Osteoblast (primary cell): ENCODE results near the gene C20orf144. TPM values are rescaled to one million over a fixed set of nuclear protein-coding genes. Genes with fewer than 3 reads are reported as not detected.

ENCODE experiments used
- DNase-seq: peaks from one replicate; pipeline ENCODE4 v3.0.0; 2011; ENCODE audit warnings: low spot score, mixed read lengths; ENCODE audit not compliant: insufficient read length; ENCODE audit errors: missing footprints
- H2AFZ ChIP-seq: 2 replicates; pipeline ENCODE4 v1.6.0; 2011; ENCODE audit warnings: mild to moderate bottlenecking, low read length
- H3K27ac ChIP-seq: 2 replicates; pipeline ENCODE4 v1.5.1; 2011; ENCODE audit warnings: mild to moderate bottlenecking, low read depth, low read length, moderate library complexity
- H3K27me3 ChIP-seq: 2 replicates; pipeline ENCODE4 v1.6.0; 2012; ENCODE audit warnings: mild to moderate bottlenecking, control low read depth, inconsistent platforms, low read length, moderate library complexity; ENCODE audit not compliant: insufficient read depth
- H3K36me3 ChIP-seq: 2 replicates; pipeline ENCODE4 v1.5.1; 2011; ENCODE audit warnings: mild to moderate bottlenecking, low read length, control low read depth, moderate library complexity; ENCODE audit not compliant: insufficient read depth
- H3K4me1 ChIP-seq: 2 replicates; pipeline ENCODE4 v1.5.1; 2011; ENCODE audit warnings: mild to moderate bottlenecking, low read length, control low read depth, moderate library complexity; ENCODE audit not compliant: insufficient read depth
- H3K4me2 ChIP-seq: 2 replicates; pipeline ENCODE4 v1.6.0; 2011; ENCODE audit warnings: mild to moderate bottlenecking, low read length; ENCODE audit not compliant: insufficient read depth
- H3K4me3 ChIP-seq: fragments of 200-600 bp; sonication (generic); 3 replicates; pipeline ENCODE4 v1.5.1; 2012; ENCODE audit warnings: mild to moderate bottlenecking, low read length, inconsistent platforms; ENCODE audit not compliant: insufficient read depth
- H3K79me2 ChIP-seq: 2 replicates; pipeline ENCODE4 v1.6.0; 2012; ENCODE audit warnings: mild to moderate bottlenecking, low read length, control low read depth, inconsistent platforms; ENCODE audit not compliant: insufficient read depth
- H3K9me3 ChIP-seq: 2 replicates; pipeline ENCODE4 v1.5.1; 2011; ENCODE audit warnings: low read depth, low read length, control low read depth
- H4K20me1 ChIP-seq: 2 replicates; pipeline ENCODE4 v1.6.0; 2012; ENCODE audit warnings: mild to moderate bottlenecking, low read length, control low read depth; ENCODE audit not compliant: insufficient read depth
- total RNA-seq: library from RNA; depleted of rRNA; stranded (reverse); fragments of >200 nt; gene quantifications from 2 replicates; pipeline ENCODE4 v1.2.3, GENCODE V29; 2012
- TF ChIP-seq, protein P1 (sequence below): IDR thresholded peaks from 2 replicates; pipeline ENCODE4 v1.5.1; 2011; ENCODE audit warnings: mild to moderate bottlenecking, low read depth, low read length, moderate library complexity; ENCODE audit errors: extremely low read depth

Gene C20orf144
- total RNA-seq, 1 donor: under 0.01 TPM

- TF ChIP-seq, protein P1, sequence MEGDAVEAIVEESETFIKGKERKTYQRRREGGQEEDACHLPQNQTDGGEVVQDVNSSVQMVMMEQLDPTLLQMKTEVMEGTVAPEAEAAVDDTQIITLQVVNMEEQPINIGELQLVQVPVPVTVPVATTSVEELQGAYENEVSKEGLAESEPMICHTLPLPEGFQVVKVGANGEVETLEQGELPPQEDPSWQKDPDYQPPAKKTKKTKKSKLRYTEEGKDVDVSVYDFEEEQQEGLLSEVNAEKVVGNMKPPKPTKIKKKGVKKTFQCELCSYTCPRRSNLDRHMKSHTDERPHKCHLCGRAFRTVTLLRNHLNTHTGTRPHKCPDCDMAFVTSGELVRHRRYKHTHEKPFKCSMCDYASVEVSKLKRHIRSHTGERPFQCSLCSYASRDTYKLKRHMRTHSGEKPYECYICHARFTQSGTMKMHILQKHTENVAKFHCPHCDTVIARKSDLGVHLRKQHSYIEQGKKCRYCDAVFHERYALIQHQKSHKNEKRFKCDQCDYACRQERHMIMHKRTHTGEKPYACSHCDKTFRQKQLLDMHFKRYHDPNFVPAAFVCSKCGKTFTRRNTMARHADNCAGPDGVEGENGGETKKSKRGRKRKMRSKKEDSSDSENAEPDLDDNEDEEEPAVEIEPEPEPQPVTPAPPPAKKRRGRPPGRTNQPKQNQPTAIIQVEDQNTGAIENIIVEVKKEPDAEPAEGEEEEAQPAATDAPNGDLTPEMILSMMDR: no peak
- H3K4me2 ChIP-seq: peak overlapping the region; percentile 53
- no peaks in the 10 kb centered on the region for H4K20me1 ChIP-seq
- H3K4me3 ChIP-seq: no peak overlapping the region
- no peaks in the 10 kb centered on the region for H3K36me3 ChIP-seq
- H3K9me3 ChIP-seq: no peaks in the 10 kb centered on the region
- H3K79me2 ChIP-seq: peaks cover 10% of the 10 kb centered on the region
- no peak for DNase-seq
- H3K27ac ChIP-seq: no peak overlapping the region
- H2AFZ ChIP-seq: no peak overlapping the region
- H3K27me3 ChIP-seq: no peaks in the 10 kb centered on the region
- peaks cover 33% of the 10 kb centered on the region for H3K4me1 ChIP-seq
Measured at GRCh38 chr20:33689493-33689892, 27.4 kb downstream of the C20orf144 start.

- Histone ChIP-seq H3K79me2 (peaks cover 5% of the 10 kb centered on the region), H3K4me2 (peak overlapping the region; percentile 53), H2AFZ (no peak overlapping the region), H3K36me3 (no peaks in the 10 kb centered on the region), H3K9me3 (no peaks in the 10 kb centered on the region), H4K20me1 (no peaks in the 10 kb centered on the region), H3K4me1 (peaks cover 31% of the 10 kb centered on the region), H3K27ac (no peak overlapping the region), H3K4me3 (no peak overlapping the region), H3K27me3 (no peaks in the 10 kb centered on the region)
- TF ChIP-seq, protein P1: no peak
- peak; percentile 81 for DNase-seq
Measured at GRCh38 chr20:33689973-33690372, 27.8 kb downstream of the C20orf144 start.

DNA sequence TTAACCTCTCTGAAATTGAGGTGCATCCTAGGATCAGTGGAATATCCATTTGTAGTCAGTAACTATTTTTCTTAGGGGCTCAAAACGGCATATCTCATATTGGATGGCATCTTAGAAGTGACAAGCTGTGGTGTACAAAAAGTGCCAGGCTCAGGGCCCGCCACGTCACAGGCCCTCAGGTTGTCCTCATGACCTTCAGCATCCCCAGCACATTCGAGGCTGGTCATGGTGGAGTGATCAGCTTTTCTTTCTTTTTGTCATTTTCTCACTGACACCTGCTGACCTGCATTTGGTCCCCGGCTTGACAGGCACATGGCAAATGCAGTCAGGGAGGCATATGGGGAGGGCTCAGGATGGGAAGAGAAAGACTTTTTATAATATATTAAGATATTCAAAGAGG, 31.2 kb downstream of the C20orf144 start:
- Histone ChIP-seq H3K79me2 (no peaks in the 10 kb centered on the region), H3K36me3 (no peaks in the 10 kb centered on the region), H2AFZ (no peak overlapping the region), H3K27ac (no peak overlapping the region), H3K4me1 (peaks cover 8% of the 10 kb centered on the region), H3K9me3 (no peaks in the 10 kb centered on the region), H3K27me3 (no peaks in the 10 kb centered on the region), H3K4me2 (no peak overlapping the region), H3K4me3 (no peak overlapping the region), H4K20me1 (no peaks in the 10 kb centered on the region)
- DNase-seq: no peak
- TF ChIP-seq, protein P1: no peak

DNA sequence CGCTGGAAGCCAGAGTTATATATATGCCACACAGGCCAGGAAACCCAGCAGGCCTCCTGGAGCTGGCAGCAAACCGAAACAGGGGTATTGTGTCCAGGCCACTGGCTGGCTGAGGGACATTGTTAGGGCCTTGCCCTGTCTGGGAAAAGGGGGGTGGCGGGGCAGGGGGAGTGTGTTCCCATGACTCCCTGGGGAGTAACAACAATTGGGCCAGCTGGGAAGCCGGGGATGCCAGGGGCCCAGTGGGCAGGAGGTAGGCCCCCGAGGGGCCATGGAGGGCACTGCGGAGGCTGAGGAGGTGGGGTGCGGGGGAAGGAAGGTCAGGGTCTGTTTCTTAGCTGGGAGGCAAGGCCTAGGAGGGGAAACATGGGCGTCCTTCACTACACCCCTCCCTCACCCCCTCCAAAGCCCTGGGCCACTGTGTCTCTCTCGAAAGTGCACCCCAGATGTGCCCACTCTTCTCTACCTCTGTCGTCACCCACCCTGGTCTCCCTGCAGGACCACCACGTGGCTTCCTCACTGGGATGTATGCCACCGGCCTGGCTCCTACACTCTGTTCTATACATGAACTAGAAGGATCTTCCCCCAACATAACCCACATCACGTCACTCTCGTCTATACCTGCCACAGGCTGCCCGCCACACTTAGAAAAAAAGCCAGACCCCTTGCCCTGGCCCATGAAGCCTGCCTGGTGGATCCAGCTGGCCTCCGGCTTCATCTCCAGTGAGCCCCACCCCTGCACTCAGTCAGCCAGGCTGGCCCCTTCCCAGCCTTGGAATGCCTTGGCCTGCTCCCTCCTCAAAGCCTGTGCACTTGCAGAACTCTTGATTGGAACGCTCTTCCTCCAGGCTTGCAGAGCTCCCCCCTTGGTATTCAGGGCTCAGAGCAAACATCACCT, 31.9 kb downstream of the C20orf144 start:
- Histone ChIP-seq H4K20me1 (no peaks in the 10 kb centered on the region), H3K36me3 (no peaks in the 10 kb centered on the region), H3K4me1 (peaks cover 7% of the 10 kb centered on the region), H3K79me2 (no peaks in the 10 kb centered on the region), H3K27me3 (no peaks in the 10 kb centered on the region), H3K27ac (no peak overlapping the region), H2AFZ (no peak overlapping the region), H3K9me3 (no peaks in the 10 kb centered on the region), H3K4me3 (no peak overlapping the region), H3K4me2 (no peak overlapping the region)
- DNase-seq: no peak
- TF ChIP-seq, protein P1: no peak
